ENCODE measurements around the gene SLC22A1. TPM values are rescaled to one million over a fixed set of nuclear protein-coding genes. Genes with fewer than 3 reads are reported as not detected.

Gene SLC22A1
- total and polyA plus RNA-seq, 2 of the 13 experiments (the other 11 are each of a cell fraction or from before 2014, with no cell fraction given) = 0.80 to 0.87 TPM

GRCh38 chr6:160190973-160191372 is 69.4 kb downstream of the SLC22A1 start:
- H3K27ac ChIP-seq (ENCODE audit: extremely low read length, insufficient read depth, low read length) = no peak overlapping the region
- ChIA-PET POLR2A (no interaction called here), CTCF (ENCODE audit: low intra/inter-chr PET ratio, low total read pairs) (no interaction called here)
- ATAC-seq (peak; percentile 75), DNase-seq (ENCODE audit: low spot score) (peak; percentile 13), FAIRE-seq (no peak)
- in situ Hi-C loops (cut with HindIII; ENCODE audit: extremely low pct_ligation_motif_present, low pct_unique_long_range_greater_than_20kb) (no loop called here), intact Hi-C loops (cut with micrococcal nuclease; ENCODE audit: unreplicated experiment) (no loop called here)
- no peaks in the 10 kb centered on the region for H4K20me1 ChIP-seq (ENCODE audit: insufficient read depth, low read length)
- H3K4me1 ChIP-seq (ENCODE audit: insufficient read depth, low read length) = no peaks in the 10 kb centered on the region
- no peak overlapping the region for H2AFZ ChIP-seq (ENCODE audit: low read length)
- BruUV-seq (replicated peaks) = no TSS peak
- TF ChIP-seq, protein P1, sequence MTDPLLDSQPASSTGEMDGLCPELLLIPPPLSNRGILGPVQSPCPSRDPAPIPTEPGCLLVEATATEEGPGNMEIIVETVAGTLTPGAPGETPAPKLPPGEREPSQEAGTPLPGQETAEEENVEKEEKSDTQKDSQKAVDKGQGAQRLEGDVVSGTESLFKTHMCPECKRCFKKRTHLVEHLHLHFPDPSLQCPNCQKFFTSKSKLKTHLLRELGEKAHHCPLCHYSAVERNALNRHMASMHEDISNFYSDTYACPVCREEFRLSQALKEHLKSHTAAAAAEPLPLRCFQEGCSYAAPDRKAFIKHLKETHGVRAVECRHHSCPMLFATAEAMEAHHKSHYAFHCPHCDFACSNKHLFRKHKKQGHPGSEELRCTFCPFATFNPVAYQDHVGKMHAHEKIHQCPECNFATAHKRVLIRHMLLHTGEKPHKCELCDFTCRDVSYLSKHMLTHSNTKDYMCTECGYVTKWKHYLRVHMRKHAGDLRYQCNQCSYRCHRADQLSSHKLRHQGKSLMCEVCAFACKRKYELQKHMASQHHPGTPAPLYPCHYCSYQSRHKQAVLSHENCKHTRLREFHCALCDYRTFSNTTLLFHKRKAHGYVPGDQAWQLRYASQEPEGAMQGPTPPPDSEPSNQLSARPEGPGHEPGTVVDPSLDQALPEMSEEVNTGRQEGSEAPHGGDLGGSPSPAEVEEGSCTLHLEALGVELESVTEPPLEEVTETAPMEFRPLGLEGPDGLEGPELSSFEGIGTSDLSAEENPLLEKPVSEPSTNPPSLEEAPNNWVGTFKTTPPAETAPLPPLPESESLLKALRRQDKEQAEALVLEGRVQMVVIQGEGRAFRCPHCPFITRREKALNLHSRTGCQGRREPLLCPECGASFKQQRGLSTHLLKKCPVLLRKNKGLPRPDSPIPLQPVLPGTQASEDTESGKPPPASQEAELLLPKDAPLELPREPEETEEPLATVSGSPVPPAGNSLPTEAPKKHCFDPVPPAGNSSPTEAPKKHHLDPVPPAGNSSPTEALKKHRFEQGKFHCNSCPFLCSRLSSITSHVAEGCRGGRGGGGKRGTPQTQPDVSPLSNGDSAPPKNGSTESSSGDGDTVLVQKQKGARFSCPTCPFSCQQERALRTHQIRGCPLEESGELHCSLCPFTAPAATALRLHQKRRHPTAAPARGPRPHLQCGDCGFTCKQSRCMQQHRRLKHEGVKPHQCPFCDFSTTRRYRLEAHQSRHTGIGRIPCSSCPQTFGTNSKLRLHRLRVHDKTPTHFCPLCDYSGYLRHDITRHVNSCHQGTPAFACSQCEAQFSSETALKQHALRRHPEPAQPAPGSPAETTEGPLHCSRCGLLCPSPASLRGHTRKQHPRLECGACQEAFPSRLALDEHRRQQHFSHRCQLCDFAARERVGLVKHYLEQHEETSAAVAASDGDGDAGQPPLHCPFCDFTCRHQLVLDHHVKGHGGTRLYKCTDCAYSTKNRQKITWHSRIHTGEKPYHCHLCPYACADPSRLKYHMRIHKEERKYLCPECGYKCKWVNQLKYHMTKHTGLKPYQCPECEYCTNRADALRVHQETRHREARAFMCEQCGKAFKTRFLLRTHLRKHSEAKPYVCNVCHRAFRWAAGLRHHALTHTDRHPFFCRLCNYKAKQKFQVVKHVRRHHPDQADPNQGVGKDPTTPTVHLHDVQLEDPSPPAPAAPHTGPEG (CRISPR knock-in tag; IDR thresholded peaks at IDR 0.05) = no peak
- TF ChIP-seq ELF1 (CRISPR knock-in tag; IDR thresholded peaks at IDR 0.05) (no peak), ZNF878 (CRISPR knock-in tag; IDR thresholded peaks at IDR 0.05) (no peak), ZEB1 (IDR thresholded peaks at IDR 0.05; ENCODE audit: insufficient replicate concordance, low read depth) (no peak), CREB1 (IDR thresholded peaks at IDR 0.05) (no peak), CREB1 (CRISPR knock-in tag; IDR thresholded peaks at IDR 0.05) (no peak), HNF4A (CRISPR knock-in tag; IDR thresholded peaks at IDR 0.05) (0 out of 2 replicates have a peak, but pooled peaks have one; percentile 19)
- TF ChIP-seq, protein P2, sequence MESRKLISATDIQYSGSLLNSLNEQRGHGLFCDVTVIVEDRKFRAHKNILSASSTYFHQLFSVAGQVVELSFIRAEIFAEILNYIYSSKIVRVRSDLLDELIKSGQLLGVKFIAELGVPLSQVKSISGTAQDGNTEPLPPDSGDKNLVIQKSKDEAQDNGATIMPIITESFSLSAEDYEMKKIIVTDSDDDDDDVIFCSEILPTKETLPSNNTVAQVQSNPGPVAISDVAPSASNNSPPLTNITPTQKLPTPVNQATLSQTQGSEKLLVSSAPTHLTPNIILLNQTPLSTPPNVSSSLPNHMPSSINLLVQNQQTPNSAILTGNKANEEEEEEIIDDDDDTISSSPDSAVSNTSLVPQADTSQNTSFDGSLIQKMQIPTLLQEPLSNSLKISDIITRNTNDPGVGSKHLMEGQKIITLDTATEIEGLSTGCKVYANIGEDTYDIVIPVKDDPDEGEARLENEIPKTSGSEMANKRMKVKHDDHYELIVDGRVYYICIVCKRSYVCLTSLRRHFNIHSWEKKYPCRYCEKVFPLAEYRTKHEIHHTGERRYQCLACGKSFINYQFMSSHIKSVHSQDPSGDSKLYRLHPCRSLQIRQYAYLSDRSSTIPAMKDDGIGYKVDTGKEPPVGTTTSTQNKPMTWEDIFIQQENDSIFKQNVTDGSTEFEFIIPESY (CRISPR knock-in tag; IDR thresholded peaks at IDR 0.05) = no peak
- H3K4me3 ChIP-seq (replicated peaks in 1 of 3; ENCODE audit: insufficient read depth in 1 of 3, low read depth in 2 of 3, low read length in 3 of 3) = no peak overlapping the region
- no peak overlapping the region for H3K4me2 ChIP-seq (ENCODE audit: low read depth, low read length)
- H3K9me3 ChIP-seq (ENCODE audit: low read length) = peaks cover 39% of the 10 kb centered on the region
- no peak overlapping the region for H3K9ac ChIP-seq (ENCODE audit: insufficient read depth, low read depth, low read length)
- H3K27me3 ChIP-seq (ENCODE audit: control insufficient read depth in 1 of 2, insufficient read depth in 2 of 2, low read length in 2 of 2) = no peaks in the 10 kb centered on the region
- no peaks in the 10 kb centered on the region for H3K79me2 ChIP-seq (ENCODE audit: insufficient read depth, low read length)
- no peaks in the 10 kb centered on the region for H3K36me3 ChIP-seq (replicated peaks in 1 of 2; ENCODE audit: control insufficient read depth in 1 of 2, insufficient read depth in 2 of 2, low read length in 2 of 2)

Measured in HepG2 (cell line).